SK-N-DZ (cell line): ENCODE data around the gene ASAP3.
A peak's percentile ranks its signal among the peaks of the same experiment; 100 is the strongest.
"Not testable (repeated sequence)": the region's sequence is repeated elsewhere in the genome, so short reads cannot be mapped to it uniquely, and the experiment has no call there.

ENCODE experiments used
- DNase-seq: peaks from one replicate; pipeline ENCODE4 v3.0.0-alpha.2; 2015; ENCODE audit warnings: low spot score

ASAP3 gene

DNA sequence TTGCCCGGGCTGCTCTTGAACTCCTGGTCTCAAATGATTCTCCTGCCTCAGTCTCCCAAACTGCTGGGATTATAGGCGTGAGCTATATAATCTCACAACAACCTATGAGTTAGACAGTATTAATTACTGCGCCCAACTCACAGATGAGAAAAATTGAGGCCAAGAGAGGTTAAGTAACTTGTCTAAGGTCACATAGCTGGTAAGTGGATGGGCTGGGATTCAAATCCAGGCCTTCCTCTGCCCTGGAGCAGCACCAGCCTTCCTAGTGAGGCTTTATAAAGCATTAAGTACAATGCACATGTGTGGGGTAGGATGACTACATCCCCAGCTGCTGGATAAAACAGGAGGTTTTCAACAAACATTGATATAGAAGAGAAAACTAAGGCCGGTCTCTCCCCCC lies 31.9 kb upstream of the ASAP3 start:
- DNase-seq: no peak

DNA sequence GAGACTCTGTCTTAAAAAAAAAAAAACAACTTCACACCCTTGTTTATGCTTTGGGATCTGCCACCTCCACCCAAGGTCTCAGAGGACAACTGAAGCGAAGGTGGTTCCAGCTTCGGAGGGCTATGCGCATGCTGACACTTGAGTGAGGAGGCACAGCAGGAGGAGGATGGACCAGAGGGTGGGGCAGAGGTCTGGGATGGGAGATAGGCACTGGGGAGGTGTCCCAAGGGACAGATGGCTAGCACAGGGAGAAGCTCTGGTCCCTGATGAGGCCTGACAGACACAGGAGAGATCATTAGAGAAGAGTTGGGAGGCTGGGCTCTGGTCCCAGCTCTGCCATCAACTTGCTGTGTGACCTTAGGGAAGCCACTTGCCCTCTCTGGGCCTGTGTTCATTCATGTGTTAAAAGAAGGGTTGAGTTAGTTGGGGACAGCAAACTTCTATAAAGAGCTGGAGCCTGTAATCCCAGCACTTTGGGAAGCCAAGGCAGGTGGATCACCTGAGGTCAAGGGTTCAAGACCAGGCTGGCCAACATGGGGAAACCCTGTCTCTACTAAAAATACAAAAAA lies 30.2 kb upstream of the ASAP3 start:
- DNase-seq: no peak

- DNase-seq: no peak
Measured at GRCh38 chr1:23509896-23510295, 25.9 kb upstream of the ASAP3 start.

GRCh38 chr1:23506376-23507107 lies 22.6 kb upstream of the ASAP3 start:
- no peak for DNase-seq

DNA sequence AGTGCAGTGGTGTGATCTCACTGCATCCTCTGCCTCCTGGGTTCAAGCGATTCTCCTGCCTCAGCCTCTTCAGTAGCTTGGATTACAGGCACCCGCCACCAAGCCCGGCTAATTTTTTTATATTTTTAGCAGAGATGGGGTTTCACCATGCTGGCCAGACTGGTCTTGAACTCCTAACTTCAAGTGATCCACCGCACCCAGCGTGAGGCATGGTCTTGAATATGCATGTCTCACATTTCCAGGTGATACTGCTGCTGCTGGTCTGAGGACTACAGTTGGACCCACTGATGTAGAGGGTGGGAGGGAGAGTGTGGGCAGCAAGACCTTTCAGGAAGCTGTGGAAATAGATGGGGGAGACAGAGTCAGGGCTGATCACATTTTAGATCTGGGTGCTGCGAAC lies 21.9 kb upstream of the ASAP3 start:
- DNase-seq: no peak

GRCh38 chr1:23504156-23504555 lies 20.2 kb upstream of the ASAP3 start:
- DNase-seq: not testable (repeated sequence)

- no peak for DNase-seq
Measured at GRCh38 chr1:23502951-23503350, 19.0 kb upstream of the ASAP3 start.

GRCh38 chr1:23500466-23500865 lies 16.5 kb upstream of the ASAP3 start:
- no peak for DNase-seq

GRCh38 chr1:23497777-23498439 lies 13.9 kb upstream of the ASAP3 start:
- DNase-seq: no peak

DNA sequence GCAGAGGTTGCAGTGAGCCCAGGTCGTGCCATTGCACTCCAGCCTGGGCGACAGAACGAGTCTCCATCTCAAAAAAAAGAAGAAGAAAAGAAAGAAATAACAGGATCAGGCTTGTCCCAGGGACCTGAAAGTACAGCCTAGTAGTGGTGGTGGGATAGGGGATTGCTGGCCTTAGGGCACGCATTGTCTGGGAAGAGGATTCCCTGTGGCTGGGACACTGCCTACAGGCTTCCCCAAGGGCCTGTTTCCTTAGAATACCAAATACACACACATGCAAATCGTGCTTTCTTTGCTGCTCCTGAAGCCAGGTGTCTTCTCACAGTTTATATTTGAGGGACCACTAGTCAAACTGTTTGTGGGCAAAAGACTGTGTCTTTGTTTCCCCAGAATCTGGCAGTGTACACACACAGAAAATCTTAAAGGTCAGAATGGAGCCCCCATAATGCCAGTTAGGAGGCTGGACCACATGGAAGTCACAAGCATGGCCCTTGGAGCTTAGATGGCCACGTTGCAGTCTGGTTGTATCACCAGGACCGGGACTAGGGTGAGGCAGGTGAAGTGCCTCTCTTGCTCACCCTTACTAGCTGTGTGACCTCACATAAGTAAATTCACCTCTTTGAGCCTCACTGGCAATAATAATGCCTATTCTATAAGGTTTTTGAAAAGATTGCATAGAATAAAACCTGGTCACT lies 12.7 kb upstream of the ASAP3 start:
- DNase-seq: no peak

DNA sequence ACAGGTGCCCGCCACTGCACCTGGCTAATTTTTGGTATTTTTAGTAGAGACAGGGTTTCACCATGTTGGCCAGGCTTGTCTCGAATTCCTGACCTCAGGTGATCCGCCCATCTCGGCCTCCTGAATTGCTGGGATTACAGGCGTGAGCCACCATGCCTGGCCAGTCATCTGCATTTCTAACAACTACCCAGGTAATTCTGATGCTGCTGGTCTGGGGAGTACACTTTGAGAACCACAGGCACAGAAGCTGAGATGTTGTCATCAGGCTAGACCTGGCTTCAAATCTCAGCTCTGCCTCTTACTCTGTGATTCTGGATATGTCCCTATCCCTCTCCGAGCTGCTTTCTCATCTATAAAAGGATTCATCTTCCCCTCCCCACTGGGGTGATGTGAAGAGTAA lies 10.9 kb upstream of the ASAP3 start:
- not testable (repeated sequence) for DNase-seq

DNA sequence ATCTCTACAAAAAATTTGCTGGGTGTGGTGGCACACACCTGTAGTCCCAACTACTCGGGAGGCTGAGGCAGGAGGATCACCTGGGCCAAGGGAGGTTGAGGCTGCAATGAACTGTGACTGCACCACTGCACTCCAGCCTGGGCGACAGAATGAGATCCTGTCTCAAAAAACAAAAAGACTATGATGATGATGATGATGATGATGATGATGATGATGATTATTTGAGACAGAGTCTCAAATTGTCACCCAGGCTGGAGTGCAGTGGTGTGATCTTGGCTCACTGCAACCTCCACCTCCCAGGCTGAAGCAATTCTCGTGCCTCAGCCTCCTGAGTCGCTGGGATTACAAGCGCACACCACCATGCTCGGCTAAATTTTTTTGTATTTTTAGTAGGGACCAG lies 8.8 kb upstream of the ASAP3 start:
- not testable (repeated sequence) for DNase-seq

DNA sequence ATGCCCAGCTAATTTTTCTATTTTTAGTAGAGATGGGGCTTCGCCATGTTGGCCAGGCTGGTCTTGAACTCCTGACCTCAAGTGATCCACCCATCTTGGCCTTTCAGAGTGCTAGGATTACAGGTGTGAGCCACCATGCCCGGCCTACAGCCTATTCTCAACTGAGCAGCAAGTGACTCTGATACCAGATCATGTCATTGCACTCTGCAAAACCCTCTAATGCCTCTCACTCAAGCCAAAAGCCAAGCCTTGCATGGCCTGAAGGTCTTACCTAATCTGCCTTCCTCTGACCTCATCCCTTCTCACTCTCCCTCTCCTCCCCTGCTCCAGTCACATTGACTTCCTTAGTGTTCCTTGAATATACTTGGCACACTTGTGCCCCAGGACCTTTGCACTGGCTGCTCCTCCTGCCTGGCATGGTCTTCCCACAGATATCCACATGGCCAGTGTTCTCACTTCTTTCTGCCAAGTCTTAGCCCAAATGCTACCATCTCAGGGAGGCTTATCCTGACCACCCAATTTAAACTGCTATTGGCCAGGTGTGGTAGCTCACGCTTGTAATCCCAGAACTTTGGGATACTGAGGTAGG lies 8.2 kb upstream of the ASAP3 start:
- no peak for DNase-seq

DNA sequence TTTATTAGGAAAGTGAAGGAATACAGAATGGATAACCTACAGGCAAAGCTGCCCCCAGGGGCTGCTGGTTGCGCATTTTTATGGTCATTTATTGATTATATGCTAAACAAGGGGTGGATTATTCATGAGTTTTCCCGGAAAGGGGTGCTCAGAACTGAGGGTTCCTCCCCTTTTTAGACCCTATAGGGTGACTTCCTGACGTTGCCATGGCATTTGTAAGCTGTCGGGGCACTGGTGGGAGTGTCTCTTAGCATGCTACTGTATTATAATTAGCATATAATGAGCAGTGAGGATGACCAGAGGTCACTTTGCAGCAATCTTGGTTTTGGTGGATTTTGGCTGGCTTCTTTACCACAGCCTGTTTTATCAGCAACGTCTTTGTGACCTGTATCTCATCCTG lies 5.9 kb upstream of the ASAP3 start:
- no peak for DNase-seq

DNA sequence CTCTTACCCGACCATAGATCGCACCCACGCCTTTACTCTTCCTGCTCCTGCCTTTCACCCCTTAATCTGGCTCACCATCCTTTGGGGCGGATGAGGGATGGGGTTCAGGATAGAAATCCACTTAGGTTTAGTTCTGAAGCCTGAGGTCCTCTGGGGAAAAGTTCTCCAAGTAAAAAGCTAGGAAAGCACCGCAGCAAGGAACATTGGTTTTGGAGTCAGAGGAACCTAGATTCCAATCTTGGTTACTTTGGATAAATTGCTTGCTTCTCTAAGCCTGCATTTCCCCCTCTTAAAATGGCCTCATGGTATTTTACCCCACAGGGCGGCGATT lies 988 bp upstream of the ASAP3 start:
- no peak for DNase-seq

DNA sequence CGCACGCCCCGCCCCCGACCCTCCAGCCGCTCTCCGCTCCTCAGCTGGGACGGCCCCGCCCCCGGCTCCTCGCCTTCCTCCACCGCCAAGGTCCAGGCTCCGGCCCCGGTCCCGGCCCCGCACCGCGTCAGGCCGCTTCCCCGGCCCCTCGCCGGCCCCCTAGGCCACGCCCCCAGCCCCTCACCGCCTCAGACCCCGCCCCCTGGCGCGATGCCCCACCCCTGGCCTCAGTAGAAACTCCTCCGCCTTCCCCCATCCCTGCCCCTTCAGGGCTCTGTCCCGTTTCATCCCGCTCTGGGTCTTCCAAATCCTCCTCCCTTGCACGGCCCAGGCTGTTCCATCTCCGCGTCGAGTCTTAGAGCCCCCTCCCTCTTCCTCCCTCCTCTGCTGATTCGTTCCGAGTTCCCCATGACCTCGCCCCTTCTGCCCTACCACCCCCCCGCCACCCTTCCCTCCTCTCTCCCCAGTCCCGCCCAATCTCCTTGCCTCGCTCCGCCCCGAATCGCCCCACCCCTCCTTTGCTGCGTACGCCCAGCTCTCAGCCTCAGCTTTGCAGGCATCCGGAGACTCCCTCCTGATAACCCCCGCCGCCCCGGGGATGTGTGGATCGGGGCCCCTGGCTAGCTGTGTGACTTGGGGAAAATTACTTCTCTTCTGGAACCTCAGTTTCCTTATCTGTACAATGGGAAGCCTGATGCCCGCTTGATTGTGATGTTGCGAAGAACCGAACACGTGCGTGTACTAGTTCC lies 448 bp upstream of the ASAP3 start:
- DNase-seq: peak; percentile 92

DNA sequence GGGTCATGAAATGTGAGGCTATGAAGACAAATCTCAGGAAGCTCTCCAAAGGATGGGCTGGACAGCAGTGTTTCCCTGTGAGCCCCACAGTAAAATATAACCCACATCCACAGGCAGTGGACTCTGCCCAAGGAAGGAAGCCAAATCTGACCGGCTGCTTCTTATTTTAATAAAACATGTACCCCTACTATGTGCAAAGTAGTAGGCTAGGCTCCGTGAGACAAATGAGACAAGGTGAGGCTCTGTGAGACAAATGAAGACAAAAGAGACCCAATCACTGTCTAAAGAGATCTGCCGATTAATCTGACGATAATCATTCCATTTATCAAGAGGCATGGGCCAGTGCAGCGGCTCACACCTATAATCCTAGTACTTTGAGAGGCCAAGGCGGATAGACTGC lies 2.1 kb downstream of the ASAP3 start:
- DNase-seq: no peak

DNA sequence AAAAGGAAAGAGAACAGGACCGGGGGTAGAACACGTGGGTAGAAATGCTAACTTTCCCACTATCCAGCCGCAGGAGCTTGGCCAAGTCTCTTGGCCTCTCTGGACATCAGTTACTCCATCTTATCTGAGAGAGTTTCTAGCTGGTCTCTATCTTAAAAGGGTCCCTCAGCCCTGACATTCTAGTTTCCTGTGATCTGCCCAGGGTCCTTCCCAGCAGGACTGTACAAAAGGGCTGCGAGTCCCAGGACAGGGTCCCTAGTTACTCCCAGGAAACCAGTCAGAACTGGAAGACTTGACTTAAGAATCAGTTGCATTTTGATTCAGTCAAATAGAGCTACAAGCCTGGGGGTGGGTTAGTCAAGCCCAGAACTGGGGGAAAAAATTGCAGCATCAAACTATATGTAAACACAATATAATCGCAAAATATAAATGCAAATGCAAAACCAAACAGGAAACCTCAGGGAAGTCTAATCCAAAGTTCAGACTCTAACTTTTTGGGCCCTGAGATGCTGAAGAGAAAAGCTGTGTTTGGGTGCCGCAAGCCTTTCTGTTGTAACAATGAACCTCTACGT lies 2.9 kb downstream of the ASAP3 start:
- DNase-seq: no peak

- DNase-seq: no peak
Measured at GRCh38 chr1:23480187-23481025, 3.6 kb downstream of the ASAP3 start.

GRCh38 chr1:23479666-23479941 lies 4.4 kb downstream of the ASAP3 start:
- no peak for DNase-seq
